ENCODE measurements around the gene ACTBL2. TPM values are rescaled to one million over a fixed set of nuclear protein-coding genes. Genes with fewer than 3 reads are reported as not detected.

ACTBL2 gene
- total RNA-seq, 1 donor from 2014 or later: not detected

DNA sequence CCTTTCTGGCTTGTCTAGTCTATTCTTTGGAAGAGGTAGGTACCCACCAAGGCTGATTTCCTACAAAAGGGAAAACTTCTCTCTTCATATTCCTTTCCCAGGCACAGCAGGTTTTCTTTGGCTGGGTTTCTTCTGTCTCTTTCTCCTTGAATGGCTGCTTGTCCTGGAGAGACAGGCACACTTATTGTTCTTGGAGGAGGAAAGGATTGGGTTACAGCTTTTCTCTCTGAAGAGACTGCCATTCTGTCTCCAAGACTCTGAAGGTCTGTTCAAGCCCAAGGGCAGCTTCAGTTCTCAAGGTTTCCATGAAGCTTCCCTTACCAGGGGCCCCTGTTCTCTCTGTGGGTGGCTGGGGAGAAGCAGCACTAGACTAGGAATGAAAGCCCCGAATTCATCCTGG is 33.9 kb downstream of the ACTBL2 start:
- DNase-seq: no peak

DNA sequence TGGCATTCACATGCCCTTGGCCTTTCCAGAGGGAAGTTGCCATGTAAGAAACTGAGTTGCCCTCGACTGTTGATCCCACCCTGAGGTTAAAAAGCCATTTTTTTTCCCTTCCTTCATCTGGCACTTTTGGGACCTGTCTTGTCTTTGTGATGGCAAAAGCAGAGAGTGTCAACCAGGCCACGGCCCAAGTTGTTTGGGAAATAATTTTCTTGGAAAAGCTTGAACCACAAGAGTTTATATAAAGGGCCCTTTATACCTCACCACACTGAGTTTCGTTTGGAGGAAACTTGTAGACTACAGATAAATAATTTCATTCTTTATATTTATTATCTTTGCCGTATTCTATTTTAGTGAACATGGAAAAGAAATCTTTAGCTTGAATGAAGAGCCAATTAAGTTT is 34.3 kb downstream of the ACTBL2 start:
- no peak for DNase-seq

DNA sequence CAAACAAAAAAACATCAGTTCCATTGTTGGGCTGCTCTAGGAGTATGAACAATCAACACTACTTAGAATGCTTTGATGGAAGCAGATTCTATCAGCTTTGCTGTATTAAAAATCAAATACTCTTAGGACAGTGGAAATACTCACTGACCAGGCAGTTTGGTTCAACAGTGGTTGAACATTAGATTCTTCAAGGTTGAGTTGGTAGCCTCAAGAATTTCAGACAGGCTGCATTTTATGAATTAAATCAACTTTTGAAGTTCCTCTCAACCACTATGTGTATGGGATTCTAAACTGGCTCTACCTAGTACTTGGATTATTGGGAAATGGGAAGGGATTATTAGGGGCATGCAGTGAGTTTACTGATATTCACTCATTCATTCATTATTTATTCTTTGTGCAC is 35.0 kb downstream of the ACTBL2 start:
- no peak for DNase-seq

DNA sequence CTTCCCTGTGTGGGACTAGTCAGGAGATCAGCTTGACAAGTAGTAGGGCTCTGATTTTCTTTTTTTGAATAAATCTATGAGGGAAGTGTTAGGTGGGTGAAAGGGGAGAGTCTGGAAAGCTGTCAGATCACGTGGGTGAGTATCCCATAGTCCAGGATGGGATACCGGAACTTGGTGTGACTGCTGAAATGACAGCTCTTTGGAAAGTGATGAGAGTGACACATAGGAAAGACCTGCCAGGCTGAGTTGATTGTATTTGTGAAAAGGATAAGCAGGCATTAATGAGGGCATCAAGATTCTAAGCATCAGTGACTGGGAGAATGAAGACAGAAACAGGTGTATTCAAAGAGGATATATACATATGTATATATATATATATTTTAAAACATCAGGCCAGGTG is 35.6 kb downstream of the ACTBL2 start:
- no peak for DNase-seq

DNA sequence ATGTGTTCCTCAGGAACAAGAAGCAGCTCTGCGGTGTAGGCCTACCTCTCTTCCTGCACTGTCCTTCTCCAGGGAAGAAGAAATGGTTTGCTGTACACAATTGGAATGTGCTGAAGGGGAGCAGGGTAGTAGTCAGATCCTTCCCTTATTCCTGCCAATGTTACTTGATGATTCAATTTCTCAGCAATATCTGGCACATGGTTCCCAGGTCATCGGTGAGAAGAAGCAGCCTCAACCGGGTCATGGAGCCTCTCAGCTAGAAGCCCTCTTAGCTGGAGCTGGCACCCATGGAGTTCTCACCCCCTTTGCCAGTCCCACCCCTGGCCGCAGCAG is 36.9 kb downstream of the ACTBL2 start:
- no peak for DNase-seq

DNA sequence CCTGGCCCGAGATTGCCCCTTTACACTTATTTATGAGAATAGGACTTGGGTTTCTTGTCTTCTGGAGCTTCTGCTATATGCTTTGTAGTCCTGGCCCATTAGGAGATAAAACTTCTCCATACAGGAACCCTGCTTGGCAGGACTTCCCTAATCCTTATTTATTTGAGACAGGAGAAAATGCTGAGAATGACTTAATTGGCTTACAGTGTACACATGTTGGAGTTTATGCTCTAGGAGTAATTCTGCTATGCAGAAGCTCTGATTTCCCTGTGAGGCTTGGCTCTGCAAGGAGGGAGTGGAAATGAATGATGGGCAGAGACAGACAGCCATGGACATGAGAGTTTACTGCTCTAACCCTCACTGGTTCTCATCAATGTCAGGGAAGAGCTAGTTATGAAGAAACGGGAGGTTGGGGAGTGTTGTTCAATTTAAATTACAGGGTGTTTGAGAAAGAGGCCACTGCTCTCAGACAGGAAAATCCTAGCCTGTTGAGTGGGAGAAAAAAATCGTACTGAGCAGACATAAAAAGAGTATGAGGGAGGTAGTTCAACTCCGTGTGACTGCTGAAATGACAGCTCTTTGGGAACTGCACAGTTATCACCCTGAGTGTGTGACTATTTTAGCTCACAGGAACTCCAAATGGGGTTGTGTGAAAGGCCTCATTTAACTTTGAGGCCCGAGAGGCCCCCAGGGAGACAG is 37.5 kb downstream of the ACTBL2 start:
- DNase-seq: no peak

DNA sequence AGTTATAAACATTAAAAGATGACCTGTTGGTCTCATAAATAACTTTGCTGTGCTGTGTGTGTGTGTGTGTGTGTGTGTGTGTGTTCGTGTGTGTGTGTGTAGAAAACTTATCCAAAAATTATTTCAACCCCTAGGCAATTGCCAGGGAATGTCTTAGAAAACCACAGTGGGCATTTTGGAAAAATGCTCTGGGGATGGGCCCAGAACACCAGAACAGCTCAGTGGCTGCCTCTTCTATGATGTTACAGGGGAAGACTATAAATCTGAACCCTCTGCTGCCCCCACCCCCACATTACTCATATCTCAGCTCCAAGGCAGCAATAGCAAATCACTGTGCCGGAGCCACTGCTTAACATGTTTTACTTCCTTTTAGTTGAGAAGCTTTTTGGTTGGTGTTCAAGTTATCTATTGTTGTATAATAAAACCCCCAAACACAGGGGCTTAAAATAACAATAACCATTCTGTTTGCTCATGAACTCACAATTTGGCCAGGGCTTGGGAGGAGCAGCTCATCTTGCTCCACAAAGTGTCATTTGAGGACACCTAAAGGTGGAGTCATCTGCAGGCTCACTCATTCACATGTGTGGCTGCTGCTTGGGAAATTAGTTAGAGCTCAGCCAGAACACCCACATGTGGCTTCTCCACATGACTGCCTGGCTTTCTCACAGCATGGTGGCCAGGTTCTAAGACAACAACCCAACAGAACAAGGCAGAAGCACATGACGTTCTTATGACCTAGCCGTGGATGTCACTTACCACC is 40.4 kb downstream of the ACTBL2 start:
- DNase-seq: no peak

DNA sequence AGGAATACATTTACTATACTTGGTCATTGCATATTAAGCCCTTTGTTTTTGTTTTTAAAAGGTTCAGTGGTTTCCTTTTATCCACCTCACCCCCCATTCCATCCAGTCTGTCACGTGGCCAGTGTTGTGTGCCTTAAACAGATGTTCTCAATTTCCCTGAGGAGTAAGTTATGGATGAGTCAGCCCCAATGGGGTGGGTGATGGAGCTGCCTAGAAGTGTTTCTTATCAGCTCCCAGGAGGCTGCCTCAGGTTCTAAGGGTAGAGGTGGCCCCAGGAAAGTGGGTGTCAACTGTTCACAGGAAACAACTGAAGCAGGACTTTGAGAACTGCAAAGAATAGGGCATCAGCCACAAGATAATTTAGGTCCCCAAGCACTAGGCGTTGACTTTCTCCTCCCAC is 41.1 kb downstream of the ACTBL2 start:
- no peak for DNase-seq

DNA sequence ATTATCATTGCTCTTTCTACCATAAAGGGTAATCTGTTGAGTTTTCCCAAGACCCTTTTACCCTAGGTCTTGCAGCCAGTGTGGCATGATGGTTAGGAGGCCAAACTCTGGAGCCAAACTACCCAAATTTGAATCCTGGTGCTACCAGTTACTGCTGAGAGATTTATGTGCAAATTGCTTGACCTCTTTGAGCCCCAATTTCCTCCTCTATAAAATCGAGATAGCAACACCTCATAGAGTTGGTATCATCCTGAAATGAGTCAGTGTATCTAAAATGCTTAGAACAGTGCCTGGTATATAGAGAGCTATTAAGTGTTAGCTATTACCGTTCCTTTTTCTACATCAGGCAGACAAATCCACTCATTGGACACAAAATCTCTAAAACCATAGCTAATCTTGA is 43.0 kb downstream of the ACTBL2 start:
- DNase-seq: no peak

DNA sequence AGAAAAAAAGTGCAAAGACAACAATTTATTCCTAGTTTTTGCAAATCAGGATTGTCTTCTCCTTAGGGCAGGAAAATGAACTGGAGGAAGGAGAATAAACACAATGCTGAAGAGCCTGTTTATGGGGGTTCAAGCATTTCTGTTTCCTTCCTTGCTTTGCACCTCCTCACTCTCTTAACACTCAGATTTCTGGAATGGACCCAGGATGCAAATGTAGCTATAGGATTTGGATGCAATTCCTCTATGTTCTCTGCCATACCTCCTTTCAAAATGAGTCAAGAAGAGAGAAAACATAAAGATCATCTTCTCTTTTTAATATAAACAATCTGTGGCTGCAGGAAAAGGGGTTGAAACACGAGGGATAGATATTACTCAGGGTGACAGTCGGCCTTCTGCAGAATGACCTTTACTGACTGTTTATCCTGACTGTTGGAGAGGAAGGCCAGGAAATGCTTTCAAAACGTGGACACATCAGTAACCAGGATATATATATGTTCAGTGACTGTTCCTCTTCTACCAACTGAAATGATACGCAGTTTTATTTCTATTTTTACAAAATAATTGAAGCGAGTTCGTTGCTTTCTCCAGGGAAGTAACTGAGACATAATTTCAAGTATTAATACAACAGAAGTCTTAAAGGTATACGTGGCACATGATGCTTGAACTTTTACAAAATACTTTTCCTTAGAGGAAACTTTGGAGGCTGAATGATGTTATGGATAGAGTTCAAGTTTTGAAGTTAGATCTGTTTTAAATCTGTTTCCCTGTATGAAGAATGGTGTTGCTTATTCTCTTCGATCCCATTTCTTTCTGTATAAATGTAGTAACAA is 44.4 kb downstream of the ACTBL2 start:
- DNase-seq: no peak

DNA sequence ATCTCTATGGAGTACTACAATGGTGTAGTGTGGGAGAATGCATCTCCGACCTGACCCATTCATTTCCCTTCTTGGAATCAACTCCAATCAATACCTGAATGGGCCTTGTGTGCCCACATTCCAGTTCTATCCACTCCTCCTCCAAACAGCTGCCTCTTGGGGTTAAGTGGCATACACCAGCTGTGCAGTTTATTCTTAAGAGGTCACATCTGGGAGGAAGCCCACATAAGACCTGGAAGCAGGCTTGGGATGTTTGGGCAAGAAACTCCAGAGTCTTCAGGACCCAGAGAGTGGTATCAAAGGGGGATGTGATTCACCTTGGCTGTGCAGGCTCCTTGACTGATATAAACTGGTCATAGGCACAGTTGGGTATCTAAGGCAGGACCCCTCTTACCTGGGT is 46.0 kb downstream of the ACTBL2 start:
- DNase-seq: no peak

DNA sequence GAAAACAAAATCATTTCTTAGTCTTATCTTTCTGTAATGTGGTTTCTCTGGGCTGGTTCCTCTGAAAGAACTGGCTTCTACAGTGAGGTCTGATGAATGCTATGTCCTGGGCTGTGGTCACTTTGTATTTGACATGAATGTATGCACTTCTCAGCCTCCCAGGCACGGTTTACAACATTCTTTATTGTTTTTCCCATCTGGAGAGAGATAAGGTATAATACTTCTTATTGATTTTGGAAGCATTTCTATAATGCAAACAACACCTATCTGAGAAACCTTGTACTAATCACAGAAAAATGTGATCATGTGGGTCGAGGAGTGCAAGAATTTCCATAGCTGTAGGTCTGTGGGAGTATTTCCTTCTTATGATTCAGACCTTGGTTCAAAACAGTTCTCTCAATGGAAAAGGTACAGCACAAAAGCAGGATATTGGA is 46.9 kb downstream of the ACTBL2 start:
- DNase-seq: no peak

DNA sequence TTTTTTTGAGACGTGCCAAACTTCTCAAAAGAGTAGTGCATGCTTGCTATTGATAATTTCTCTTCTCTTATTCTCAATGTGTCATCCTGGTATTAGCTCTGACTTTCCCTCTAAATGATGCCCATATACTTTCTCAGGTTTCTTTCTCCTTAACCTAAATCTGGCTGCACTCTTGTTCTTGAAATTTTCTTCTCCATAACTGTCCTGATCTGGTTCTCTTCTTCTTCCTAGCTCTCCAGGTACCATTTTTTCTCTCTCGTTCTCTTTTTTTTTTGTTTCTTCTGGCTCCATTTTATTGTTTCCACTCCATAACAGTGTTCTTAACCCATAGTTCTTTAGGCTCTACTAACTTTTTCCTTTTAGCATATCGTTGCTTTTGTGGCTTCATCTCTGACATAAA is 47.9 kb downstream of the ACTBL2 start:
- DNase-seq: no peak

DNA sequence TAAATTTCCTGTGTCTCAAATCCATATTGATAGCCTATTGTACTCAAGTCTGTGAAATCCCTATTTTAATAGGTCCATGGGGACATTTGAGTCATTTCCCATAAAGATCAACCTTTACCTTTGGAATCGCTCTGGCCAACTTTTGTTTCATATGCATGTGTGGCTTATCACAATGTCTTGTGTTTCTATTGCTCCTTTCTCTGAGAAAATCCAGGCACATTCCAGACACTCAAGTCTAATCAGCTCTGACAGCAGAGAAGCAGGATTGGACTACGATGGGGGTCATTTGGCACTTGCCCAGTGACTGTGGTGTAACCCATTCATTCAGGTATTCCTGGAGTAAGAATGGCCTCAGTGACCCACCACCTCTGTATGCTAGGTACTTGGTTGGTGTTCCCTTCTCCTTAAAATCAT is 48.4 kb downstream of the ACTBL2 start:
- DNase-seq: no peak

DNA sequence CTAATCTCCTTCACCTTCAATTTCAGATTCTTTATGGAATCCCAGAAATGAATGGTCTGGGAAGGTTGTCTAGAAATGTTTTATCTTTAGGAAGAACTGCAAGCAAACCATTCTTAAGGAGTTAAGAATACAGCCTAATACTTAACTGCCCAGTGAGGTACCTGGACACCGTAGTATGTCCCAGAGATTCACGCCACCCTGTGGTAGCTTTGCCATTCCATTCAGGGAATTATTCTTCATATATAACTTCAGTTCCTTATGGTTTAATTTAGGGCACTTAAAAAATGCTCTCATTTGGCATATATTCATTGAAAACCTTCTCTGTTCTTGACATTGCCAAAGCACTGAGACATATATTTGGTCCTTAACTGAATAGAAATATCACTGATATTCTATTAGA is 49.7 kb downstream of the ACTBL2 start:
- no peak for DNase-seq

DNA sequence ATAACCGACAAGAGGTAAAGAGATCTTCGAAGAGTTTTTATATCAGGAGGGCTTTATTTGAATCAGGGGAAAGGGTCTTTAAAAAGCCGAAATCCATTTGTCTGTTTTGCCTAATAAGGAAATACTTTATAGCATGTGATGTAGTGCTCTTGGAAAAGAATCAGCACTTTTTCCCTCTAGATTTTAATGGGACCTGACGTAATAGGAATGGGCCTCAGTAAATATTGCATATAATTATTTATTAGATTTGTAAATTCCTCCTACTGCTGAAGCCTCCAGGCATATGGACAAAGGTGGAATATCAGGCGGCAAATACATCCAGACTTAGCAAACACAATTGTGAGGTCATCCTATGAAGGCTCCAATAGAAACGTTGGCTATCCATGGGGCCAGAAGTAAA is 50.9 kb downstream of the ACTBL2 start:
- DNase-seq: no peak

Measured in occipital lobe (tissue), 2 donors.